Mesothelial cell of epicardium (in vitro differentiated cells): Measurements from ENCODE around the gene TMPRSS6. TPM values are rescaled to one million over a fixed set of nuclear protein-coding genes. Genes with fewer than 3 reads are reported as not detected.

ENCODE experiments used
- DNase-seq, 2 experiments: peaks; one replicate each; pipeline ENCODE4 v3.0.0; 2021; ENCODE audit warnings: low spot score in 2 of 2; ENCODE audit not compliant: unreplicated experiment in 2 of 2
- H3K27ac Mint-ChIP-seq: 2 replicates; pipeline ENCODE4 v1.8.0; 2021; ENCODE audit warnings: mixed read lengths
- H3K27me3 Mint-ChIP-seq: 2 replicates; pipeline ENCODE4 v1.8.0; 2021; ENCODE audit warnings: low read depth, mixed read lengths
- H3K36me3 Mint-ChIP-seq: 2 replicates; pipeline ENCODE4 v1.8.0; 2021; ENCODE audit warnings: mixed read lengths
- H3K4me1 Mint-ChIP-seq: 2 replicates; pipeline ENCODE4 v1.8.0; 2021; ENCODE audit warnings: mixed read lengths
- H3K4me3 Mint-ChIP-seq: 2 replicates; pipeline ENCODE4 v1.8.0; 2021; ENCODE audit warnings: mild to moderate bottlenecking, moderate library complexity, mixed read lengths
- H3K9me3 Mint-ChIP-seq: 2 replicates; pipeline ENCODE4 v1.8.0; 2021; ENCODE audit warnings: mixed read lengths
- total RNA-seq: library from RNA; stranded (reverse); gene quantifications from 3 replicates; pipeline ENCODE4 v1.2.1, GENCODE V29; 2021
- TF ChIP-seq, protein P1 (sequence below): fragments of 200-600 bp; sonication (generic); IDR thresholded peaks from one replicate; pipeline ENCODE4 v1.5.0; 2021; ENCODE audit warnings: antibody characterized with exemption; ENCODE audit not compliant: unreplicated experiment

Gene TMPRSS6
- total RNA-seq, 1 donor from 2014 or later, result not detected

DNA sequence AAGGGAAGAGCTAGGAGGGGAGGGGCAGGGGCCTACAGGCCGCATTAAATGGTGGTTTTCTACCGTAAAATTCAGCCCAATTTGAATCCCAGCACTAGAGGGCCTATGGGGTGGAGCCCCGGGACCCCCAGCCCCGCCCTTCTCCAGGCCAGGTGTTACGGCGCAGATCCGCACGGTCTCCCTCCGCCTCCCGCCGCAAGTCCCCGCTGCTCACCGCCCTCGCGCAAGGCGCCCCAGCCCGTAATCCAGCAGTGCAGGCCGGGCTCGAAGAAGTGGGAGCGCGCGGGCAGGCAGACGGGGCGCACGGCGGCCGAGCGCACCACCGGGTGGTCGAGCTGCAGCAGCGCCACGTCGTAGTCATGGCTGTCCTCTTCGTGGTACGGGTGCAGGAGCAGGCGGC, 40.7 kb downstream of the TMPRSS6 start:
- peaks cover 2% of the 10 kb centered on the region for H3K4me1 Mint-ChIP-seq
- H3K4me3 Mint-ChIP-seq, result no peak overlapping the region
- DNase-seq, result peak in 1 of 2 experiments; percentile 60
- TF ChIP-seq, protein P1, sequence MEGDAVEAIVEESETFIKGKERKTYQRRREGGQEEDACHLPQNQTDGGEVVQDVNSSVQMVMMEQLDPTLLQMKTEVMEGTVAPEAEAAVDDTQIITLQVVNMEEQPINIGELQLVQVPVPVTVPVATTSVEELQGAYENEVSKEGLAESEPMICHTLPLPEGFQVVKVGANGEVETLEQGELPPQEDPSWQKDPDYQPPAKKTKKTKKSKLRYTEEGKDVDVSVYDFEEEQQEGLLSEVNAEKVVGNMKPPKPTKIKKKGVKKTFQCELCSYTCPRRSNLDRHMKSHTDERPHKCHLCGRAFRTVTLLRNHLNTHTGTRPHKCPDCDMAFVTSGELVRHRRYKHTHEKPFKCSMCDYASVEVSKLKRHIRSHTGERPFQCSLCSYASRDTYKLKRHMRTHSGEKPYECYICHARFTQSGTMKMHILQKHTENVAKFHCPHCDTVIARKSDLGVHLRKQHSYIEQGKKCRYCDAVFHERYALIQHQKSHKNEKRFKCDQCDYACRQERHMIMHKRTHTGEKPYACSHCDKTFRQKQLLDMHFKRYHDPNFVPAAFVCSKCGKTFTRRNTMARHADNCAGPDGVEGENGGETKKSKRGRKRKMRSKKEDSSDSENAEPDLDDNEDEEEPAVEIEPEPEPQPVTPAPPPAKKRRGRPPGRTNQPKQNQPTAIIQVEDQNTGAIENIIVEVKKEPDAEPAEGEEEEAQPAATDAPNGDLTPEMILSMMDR, result no peak
- H3K27ac Mint-ChIP-seq, result no peak overlapping the region
- no peaks in the 10 kb centered on the region for H3K36me3 Mint-ChIP-seq
- peaks cover 28% of the 10 kb centered on the region for H3K27me3 Mint-ChIP-seq
- no peaks in the 10 kb centered on the region for H3K9me3 Mint-ChIP-seq

DNA sequence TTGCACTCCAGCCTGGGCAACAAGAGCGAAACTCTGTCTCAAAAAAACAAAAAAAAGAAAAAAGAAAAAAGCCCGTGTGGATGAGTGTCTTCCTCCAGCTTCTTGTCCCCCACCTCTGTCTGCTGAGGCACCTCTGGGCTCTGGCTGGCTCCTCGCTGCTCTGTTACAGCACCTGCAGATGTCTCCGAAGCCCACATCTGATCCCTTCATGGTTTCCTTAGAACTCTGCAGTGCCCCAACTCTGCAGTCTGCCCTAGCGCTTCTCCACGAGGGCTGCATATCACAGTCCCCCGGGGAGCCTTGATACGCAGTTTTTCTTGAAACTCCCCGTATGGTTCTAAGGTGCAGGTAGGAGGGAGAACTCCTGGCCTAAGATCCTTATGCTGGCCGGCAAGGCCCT, 42.1 kb downstream of the TMPRSS6 start:
- DNase-seq, result no peak
- Mint-ChIP-seq H3K27ac (no peak overlapping the region), H3K4me3 (no peak overlapping the region), H3K4me1 (peaks cover 10% of the 10 kb centered on the region), H3K36me3 (no peaks in the 10 kb centered on the region), H3K27me3 (peaks cover 28% of the 10 kb centered on the region), H3K9me3 (no peaks in the 10 kb centered on the region)
- TF ChIP-seq, protein P1, result no peak

DNA sequence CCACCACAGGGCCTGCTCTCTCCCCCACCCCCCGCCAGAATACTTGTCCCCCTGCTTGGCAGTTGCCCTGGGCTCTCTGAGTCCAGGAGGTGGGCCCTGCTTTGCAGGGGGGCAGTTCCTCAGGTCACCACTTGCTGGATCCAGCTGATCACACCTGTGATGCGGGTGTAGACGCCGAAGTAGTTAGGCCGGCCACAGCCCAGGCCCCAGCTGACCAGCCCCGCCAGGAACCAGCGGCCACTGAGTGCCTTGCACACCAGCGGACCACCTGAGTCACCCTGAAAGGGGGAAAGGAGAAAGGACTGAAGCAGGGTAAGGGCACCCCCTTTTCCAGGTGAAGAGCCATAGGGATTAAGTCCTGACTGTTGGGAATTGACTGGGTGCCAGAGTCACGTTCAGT, 43.6 kb downstream of the TMPRSS6 start:
- H3K36me3 Mint-ChIP-seq, result no peaks in the 10 kb centered on the region

DNA sequence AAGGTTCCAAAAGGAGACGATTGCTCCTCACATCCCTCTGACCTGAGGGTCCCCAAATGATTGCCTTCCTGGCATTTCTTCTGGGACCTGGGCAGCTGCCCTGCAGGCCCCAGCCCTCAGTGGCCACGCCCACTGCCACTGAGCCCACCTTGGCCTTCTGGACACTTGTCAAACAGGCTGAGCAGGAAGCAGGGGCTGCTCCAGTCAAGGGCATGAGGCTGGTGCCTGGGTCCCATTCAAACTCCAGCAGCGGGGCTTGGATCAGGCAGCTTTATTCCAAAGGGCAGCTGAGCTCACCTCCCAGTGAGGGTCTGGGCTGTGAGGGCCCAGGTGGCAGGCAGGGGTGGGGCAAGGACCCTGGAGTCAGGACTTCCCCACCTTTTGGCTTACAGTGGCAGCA, 44.3 kb downstream of the TMPRSS6 start:
- peaks cover 10% of the 10 kb centered on the region for H3K4me1 Mint-ChIP-seq
- DNase-seq, result no peak
- H3K9me3 Mint-ChIP-seq, result no peaks in the 10 kb centered on the region
- no peaks in the 10 kb centered on the region for H3K36me3 Mint-ChIP-seq
- H3K4me3 Mint-ChIP-seq, result no peak overlapping the region
- H3K27ac Mint-ChIP-seq, result no peak overlapping the region
- H3K27me3 Mint-ChIP-seq, result peaks cover 28% of the 10 kb centered on the region
- TF ChIP-seq, protein P1, result no peak

More for the DNA sequence above, 43.6 kb downstream of the TMPRSS6 start:
- Mint-ChIP-seq H3K9me3 (no peaks in the 10 kb centered on the region), H3K27me3 (peaks cover 28% of the 10 kb centered on the region), H3K4me1 (peaks cover 10% of the 10 kb centered on the region), H3K4me3 (no peak overlapping the region), H3K27ac (no peak overlapping the region)
- DNase-seq, result no peak
- TF ChIP-seq, protein P1, result no peak

DNA sequence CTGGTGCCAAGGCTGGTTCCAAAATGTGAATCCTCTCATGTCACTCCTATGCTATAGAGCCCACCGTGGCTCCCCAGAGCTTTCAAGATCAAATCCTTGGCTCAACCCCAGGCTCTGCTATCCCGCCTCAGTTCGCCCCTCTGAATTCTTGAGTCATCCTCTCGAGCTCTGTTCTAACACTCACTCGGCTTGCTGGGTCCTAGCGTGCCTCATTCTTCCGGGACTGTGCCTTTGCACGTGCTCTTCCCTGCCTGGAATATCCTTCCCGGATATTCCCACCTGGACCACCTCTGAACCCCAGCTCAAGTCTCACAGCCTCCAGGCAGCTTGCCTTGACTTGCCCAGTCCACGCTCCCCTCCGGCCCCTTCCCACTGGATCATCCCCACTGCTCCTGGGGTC, 45.0 kb downstream of the TMPRSS6 start:
- H3K4me1 Mint-ChIP-seq, result peaks cover 10% of the 10 kb centered on the region
- peaks cover 28% of the 10 kb centered on the region for H3K27me3 Mint-ChIP-seq
- TF ChIP-seq, protein P1, result no peak
- no peak overlapping the region for H3K27ac Mint-ChIP-seq
- no peak overlapping the region for H3K4me3 Mint-ChIP-seq
- no peaks in the 10 kb centered on the region for H3K9me3 Mint-ChIP-seq
- H3K36me3 Mint-ChIP-seq, result no peaks in the 10 kb centered on the region
- no peak for DNase-seq
